IMR-90 (cell line): ENCODE measurements around the gene YAF2. TPM values are rescaled to one million over a fixed set of nuclear protein-coding genes. Genes with fewer than 3 reads are reported as not detected.

Source experiments
- ATAC-seq: fragments of 200-7000 bp; cut with Tn5 transposase; 2 replicates; pipeline ENCODE4 v1.9.1; 2020; ENCODE audit warnings: low read depth, mild to moderate bottlenecking, moderate library complexity
- BruUV-seq: library from RNA; stranded (reverse); fragments of 400-500 nt; replicated peaks from 2 replicates; lab custom pipeline; 2021; lab: Mats Ljungman, UMichigan
- CTCF ChIA-PET: fragments of 300-600 bp; formaldehyde crosslinking; extraction: SDS; loops from one replicate; lab custom pipeline; 2021; ENCODE audit warnings: antibody characterized with exemption; lab: Yijun Ruan, JAX
- POLR2A ChIA-PET: fragments of 300-600 bp; sonication (Branson Sonifier 250); formaldehyde crosslinking; loops from one replicate; lab custom pipeline; 2022; ENCODE audit warnings: antibody characterized with exemption; ENCODE audit not compliant: unreplicated experiment; lab: Charles Lee
- DNase-seq: peaks from one replicate; pipeline ENCODE4 v3.0.0; 2013
- H2AFZ ChIP-seq: replicated peaks from 2 replicates; pipeline ENCODE3; 2013; ENCODE audit warnings: low read length, mild to moderate bottlenecking; ENCODE audit not compliant: poor library complexity
- H2AK5ac ChIP-seq: 2 replicates; pipeline ENCODE4 v1.6.1; 2013; ENCODE audit warnings: low read depth, low read length, inconsistent platforms
- H2AK9ac ChIP-seq: replicated peaks from 2 replicates; pipeline ENCODE3; 2013; ENCODE audit warnings: mild to moderate bottlenecking, low read depth, low read length, moderate library complexity; ENCODE audit not compliant: poor library complexity
- H2BK120ac ChIP-seq: 2 replicates; pipeline ENCODE4 v1.6.1; 2013; ENCODE audit warnings: low read depth, low read length, inconsistent platforms
- H2BK15ac ChIP-seq: 3 replicates; pipeline ENCODE4 v1.6.1; 2013; ENCODE audit warnings: low read depth, low read length, inconsistent platforms
- H2BK20ac ChIP-seq: 2 replicates; pipeline ENCODE4 v1.6.1; 2013; ENCODE audit warnings: low read depth, mild to moderate bottlenecking, inconsistent platforms, low read length, moderate library complexity
- H2BK5ac ChIP-seq: 2 replicates; pipeline ENCODE4 v1.6.1; 2013; ENCODE audit warnings: mild to moderate bottlenecking, low read depth, low read length, inconsistent platforms; ENCODE audit not compliant: poor library complexity, severe bottlenecking
- H3K14ac ChIP-seq: replicated peaks from 2 replicates; pipeline ENCODE4 v1.6.1; 2013; ENCODE audit warnings: low read depth, low read length, inconsistent platforms
- H3K18ac ChIP-seq: 2 replicates; pipeline ENCODE4 v1.6.1; 2013; ENCODE audit warnings: low read depth, low read length, control low read depth
- H3K23ac ChIP-seq: 2 replicates; pipeline ENCODE4 v1.6.1; 2013; ENCODE audit warnings: low read depth, low read length, inconsistent platforms
- H3K27ac ChIP-seq: 2 replicates; pipeline ENCODE4 v1.5.1; 2013; ENCODE audit warnings: mild to moderate bottlenecking, control low read depth, low read length; ENCODE audit not compliant: insufficient read depth
- H3K27me3 ChIP-seq: 2 replicates; pipeline ENCODE4 v1.6.1; 2013; ENCODE audit warnings: low read length; ENCODE audit not compliant: control insufficient read depth, insufficient read depth
- H3K36me3 ChIP-seq: 2 replicates; pipeline ENCODE4 v1.6.1; 2013; ENCODE audit warnings: low read length, mixed read lengths; ENCODE audit not compliant: control insufficient read depth, insufficient read depth
- H3K4ac ChIP-seq: 2 replicates; pipeline ENCODE4 v1.6.1; 2013; ENCODE audit warnings: low read depth, low read length, inconsistent platforms
- H3K4me1 ChIP-seq: 2 replicates; pipeline ENCODE4 v1.6.1; 2013; ENCODE audit warnings: low read length, mixed read lengths; ENCODE audit not compliant: control insufficient read depth, insufficient read depth
- H3K4me2 ChIP-seq: 2 replicates; pipeline ENCODE4 v1.6.1; 2013; ENCODE audit warnings: low read depth, mild to moderate bottlenecking, control low read depth, low read length, moderate library complexity
- H3K4me3 ChIP-seq: 2 replicates; pipeline ENCODE4 v1.5.1; 2013; ENCODE audit warnings: low read depth, mild to moderate bottlenecking, control low read depth, low read length, moderate library complexity; ENCODE audit not compliant: insufficient read depth
- H3K56ac ChIP-seq: 2 replicates; pipeline ENCODE4 v1.6.1; 2013; ENCODE audit warnings: low read length, inconsistent platforms; ENCODE audit not compliant: insufficient read depth; ENCODE audit errors: extremely low read depth
- H3K79me1 ChIP-seq, 2 experiments: 2 replicates each; pipeline ENCODE4 v1.6.1; 2013; ENCODE audit warnings: low read length in 2 of 2, inconsistent platforms in 1 of 2, low read depth in 1 of 2
- H3K9ac ChIP-seq: 2 replicates; pipeline ENCODE4 v1.6.1; 2013; ENCODE audit warnings: low read depth, low read length, control low read depth
- H3K9me1 ChIP-seq: 2 replicates; pipeline ENCODE4 v1.6.1; 2013; ENCODE audit warnings: low read length, inconsistent platforms; ENCODE audit not compliant: insufficient read depth
- H3K9me3 ChIP-seq: 2 replicates; pipeline ENCODE4 v1.6.1; 2013; ENCODE audit warnings: low read length; ENCODE audit not compliant: control insufficient read depth, insufficient read depth
- H4K20me1 ChIP-seq: 2 replicates; pipeline ENCODE4 v1.6.1; 2013; ENCODE audit warnings: low read length, inconsistent platforms; ENCODE audit not compliant: insufficient read depth
- H4K5ac ChIP-seq: 2 replicates; pipeline ENCODE4 v1.6.1; 2013; ENCODE audit warnings: mild to moderate bottlenecking, low read depth, low read length, control low read depth
- H4K8ac ChIP-seq, 2 experiments: 2 replicates each; pipeline ENCODE4 v1.6.1; 2013; ENCODE audit warnings: low read depth in 2 of 2, low read length in 2 of 2, control low read depth in 1 of 2, inconsistent platforms in 1 of 2
- H4K91ac ChIP-seq: 2 replicates; pipeline ENCODE4 v1.6.1; 2013; ENCODE audit warnings: low read depth, low read length, inconsistent platforms; ENCODE audit not compliant: insufficient read depth
- BHLHE40 ChIP-seq: fragments of 150-350 bp; IDR thresholded peaks from 2 replicates; pipeline ENCODE4 v1.6.1; 2016; ENCODE audit warnings: mild to moderate bottlenecking, low read depth, low read length
- CEBPB ChIP-seq: IDR thresholded peaks from 2 replicates; pipeline ENCODE4 v1.6.1; 2012; ENCODE audit warnings: low read depth, low read length, improper control_type of control experiment
- CHD1 ChIP-seq: IDR thresholded peaks from 2 replicates; pipeline ENCODE4 v1.6.1; 2012; ENCODE audit warnings: low read depth, low read length, improper control_type of control experiment
- ELK1 ChIP-seq: fragments of 150-350 bp; IDR thresholded peaks from 2 replicates; pipeline ENCODE4 v1.6.1; 2016; ENCODE audit warnings: low read depth, mild to moderate bottlenecking, low read length, moderate library complexity, borderline replicate concordance
- MAFK ChIP-seq: IDR thresholded peaks from 2 replicates; pipeline ENCODE4 v1.6.1; 2012; ENCODE audit warnings: low read depth, low read length, improper control_type of control experiment
- MAZ ChIP-seq: IDR thresholded peaks from 2 replicates; pipeline ENCODE4 v1.6.1; 2012; ENCODE audit warnings: low read depth, mild to moderate bottlenecking, low read length, improper control_type of control experiment, moderate library complexity, borderline replicate concordance
- MXI1 ChIP-seq: IDR thresholded peaks from 2 replicates; pipeline ENCODE4 v1.6.1; 2012; ENCODE audit warnings: low read depth, mild to moderate bottlenecking, low read length, moderate library complexity, borderline replicate concordance
- POLR2A ChIP-seq: IDR thresholded peaks from 2 replicates; pipeline ENCODE4 v1.6.1; 2012; ENCODE audit warnings: mild to moderate bottlenecking, low read depth, low read length
- RAD21 ChIP-seq: IDR thresholded peaks from 2 replicates; pipeline ENCODE4 v1.6.1; 2012; ENCODE audit warnings: low read length, improper control_type of control experiment
- RCOR1 ChIP-seq: IDR thresholded peaks from 2 replicates; pipeline ENCODE4 v1.6.1; 2012; ENCODE audit warnings: mild to moderate bottlenecking, low read length, improper control_type of control experiment; ENCODE audit not compliant: insufficient replicate concordance
- RFX5 ChIP-seq: IDR thresholded peaks from 2 replicates; pipeline ENCODE4 v1.8.0; 2012; ENCODE audit warnings: low read depth, mild to moderate bottlenecking, low read length, moderate library complexity
- SMC3 ChIP-seq: fragments of 150-350 bp; IDR thresholded peaks from 2 replicates; pipeline ENCODE4 v1.6.1; 2016; ENCODE audit warnings: low read depth, mild to moderate bottlenecking, antibody characterized with exemption, low read length, moderate library complexity
- WGBS, 2 experiments: methylation state at CpG; one replicate each; pipeline versions ENCODE4 v1.1.5 to v1.1.7; 2013; ENCODE audit warnings: missing lambda C conversion rate in 2 of 2; ENCODE audit not compliant: insufficient read length in 1 of 2; ENCODE audit errors: extremely low coverage in 2 of 2; 5-methylcytosine and 5-hydroxymethylcytosine counted together
- dilution Hi-C: fragments of 300-500 bp; cut with HindIII; formaldehyde crosslinking; loops from one replicate; pipeline ENCODE4 v1.14.3; 2018; ENCODE audit warnings: low sequenced_read_pairs; ENCODE audit not compliant: unreplicated experiment
- in situ Hi-C: fragments of 300-500 bp; cut with MboI; formaldehyde crosslinking; loops from 3 replicates; pipeline ENCODE4 v1.14.3; 2019; ENCODE audit warnings: low sequenced_read_pairs, inconsistent platforms, mixed read lengths
- intact Hi-C: fragments of 100-400 bp; cut with micrococcal nuclease; formaldehyde crosslinking; loops from 2 replicates; pipeline ENCODE4 v1.10.0; 2022
- polyA plus RNA-seq, 3 experiments: library from polyadenylated mRNA; depleted of rRNA; stranded (reverse); fragments of >200 nt; gene quantifications; 2 replicates each; pipeline ENCODE4 v1.2.3, GENCODE V29; 2012; ENCODE audit warnings: low replicate concordance in 1 of 3
- total RNA-seq: library from RNA; depleted of rRNA; stranded (reverse); fragments of >200 nt; gene quantifications from 2 replicates; pipeline ENCODE4 v1.2.3, GENCODE V29; 2012
- TF ChIP-seq, protein P1 (sequence below): fragments of 150-350 bp; IDR thresholded peaks from 2 replicates; pipeline ENCODE4 v1.6.1; 2017; ENCODE audit warnings: mild to moderate bottlenecking, antibody characterized with exemption, low read length, low read depth

YAF2 gene
- total and polyA plus RNA-seq, 2 of the 4 experiments (the other 2 are of a cell fraction) = 7.9 to 14.2 TPM

- Histone ChIP-seq H2BK120ac (no peak overlapping the region), H3K14ac (no peak overlapping the region), H3K79me1 (no peaks in the 10 kb centered on the region), H3K9ac (no peak overlapping the region), H3K23ac (no peak overlapping the region), H4K5ac (no peak overlapping the region), H2AFZ (no peak overlapping the region), H3K4me3 (no peak overlapping the region), H2BK5ac (no peak overlapping the region), H3K4me2 (no peak overlapping the region), H4K20me1 (no peaks in the 10 kb centered on the region), H4K8ac (no peak overlapping the region), H3K27ac (no peak overlapping the region), H3K18ac (no peak overlapping the region), H3K4me1 (no peaks in the 10 kb centered on the region), H3K9me3 (no peaks in the 10 kb centered on the region), H2BK15ac (no peak overlapping the region), H3K4ac (no peak overlapping the region), H3K27me3 (no peaks in the 10 kb centered on the region), H2BK20ac (no peak overlapping the region), H3K36me3 (no peaks in the 10 kb centered on the region), H4K91ac (no peak overlapping the region), H2AK5ac (no peak overlapping the region), H3K56ac (no peak overlapping the region), H2AK9ac (no peak overlapping the region), H3K9me1 (no peaks in the 10 kb centered on the region)
- ATAC-seq (no peak), DNase-seq (no peak)
- no TSS peak for BruUV-seq
- in situ Hi-C loops (no loop called here), dilution Hi-C loops (no loop called here), intact Hi-C loops (no loop called here)
- no CpG with 5 or more reads among the region's 4 CpGs for WGBS, 2 experiments
- TF ChIP-seq MXI1 (no peak), BHLHE40 (no peak), SMC3 (no peak), MAZ (no peak), CHD1 (no peak), POLR2A (no peak), ELK1 (no peak), RAD21 (no peak), MAFK (no peak), CEBPB (no peak), RCOR1 (no peak), RFX5 (no peak)
- TF ChIP-seq, protein P1, sequence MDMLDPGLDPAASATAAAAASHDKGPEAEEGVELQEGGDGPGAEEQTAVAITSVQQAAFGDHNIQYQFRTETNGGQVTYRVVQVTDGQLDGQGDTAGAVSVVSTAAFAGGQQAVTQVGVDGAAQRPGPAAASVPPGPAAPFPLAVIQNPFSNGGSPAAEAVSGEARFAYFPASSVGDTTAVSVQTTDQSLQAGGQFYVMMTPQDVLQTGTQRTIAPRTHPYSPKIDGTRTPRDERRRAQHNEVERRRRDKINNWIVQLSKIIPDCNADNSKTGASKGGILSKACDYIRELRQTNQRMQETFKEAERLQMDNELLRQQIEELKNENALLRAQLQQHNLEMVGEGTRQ = no peak
- ChIA-PET POLR2A (no interaction called here), CTCF (no interaction called here)
Observed at GRCh38 chr12:42261708-42262107, 23.7 kb upstream of the YAF2 start.
